ENCODE results near the gene MYOD1.
A peak's percentile ranks its signal among the peaks of the same experiment; 100 is the strongest.

The MYOD1 gene

GRCh38 chr11:17760102-17761029 is 41.0 kb downstream of the MYOD1 start:
- Histone ChIP-seq H3K27me3 (ENCODE audit: control insufficient read depth, low read length) (no peaks in the 10 kb centered on the region), H3F3A (ENCODE audit: control insufficient read depth, insufficient read depth) (no peaks in the 10 kb centered on the region), H3K9me2 (replicated peaks; ENCODE audit: control insufficient read depth, low read length) (no peaks in the 10 kb centered on the region), H3K36me3 (ENCODE audit: control insufficient read depth, low read length) (no peaks in the 10 kb centered on the region), H3K27ac (ENCODE audit: low read depth, low read length) (no peak overlapping the region), H3K4me2 (ENCODE audit: low read length) (no peak overlapping the region), H3K4me3 (ENCODE audit: low read length) (no peak overlapping the region), H3K9me3 (ENCODE audit: control insufficient read depth, insufficient read depth, low read length) (no peaks in the 10 kb centered on the region), H4K20me1 (ENCODE audit: control insufficient read depth, insufficient read depth, low read depth, low read length) (no peaks in the 10 kb centered on the region), H3K79me2 (ENCODE audit: control insufficient read depth, low read length) (no peaks in the 10 kb centered on the region), H3K4me1 (ENCODE audit: control insufficient read depth, low read length) (no peaks in the 10 kb centered on the region)
- TF ChIP-seq, protein P1, sequence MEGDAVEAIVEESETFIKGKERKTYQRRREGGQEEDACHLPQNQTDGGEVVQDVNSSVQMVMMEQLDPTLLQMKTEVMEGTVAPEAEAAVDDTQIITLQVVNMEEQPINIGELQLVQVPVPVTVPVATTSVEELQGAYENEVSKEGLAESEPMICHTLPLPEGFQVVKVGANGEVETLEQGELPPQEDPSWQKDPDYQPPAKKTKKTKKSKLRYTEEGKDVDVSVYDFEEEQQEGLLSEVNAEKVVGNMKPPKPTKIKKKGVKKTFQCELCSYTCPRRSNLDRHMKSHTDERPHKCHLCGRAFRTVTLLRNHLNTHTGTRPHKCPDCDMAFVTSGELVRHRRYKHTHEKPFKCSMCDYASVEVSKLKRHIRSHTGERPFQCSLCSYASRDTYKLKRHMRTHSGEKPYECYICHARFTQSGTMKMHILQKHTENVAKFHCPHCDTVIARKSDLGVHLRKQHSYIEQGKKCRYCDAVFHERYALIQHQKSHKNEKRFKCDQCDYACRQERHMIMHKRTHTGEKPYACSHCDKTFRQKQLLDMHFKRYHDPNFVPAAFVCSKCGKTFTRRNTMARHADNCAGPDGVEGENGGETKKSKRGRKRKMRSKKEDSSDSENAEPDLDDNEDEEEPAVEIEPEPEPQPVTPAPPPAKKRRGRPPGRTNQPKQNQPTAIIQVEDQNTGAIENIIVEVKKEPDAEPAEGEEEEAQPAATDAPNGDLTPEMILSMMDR (IDR thresholded peaks at IDR 0.05; ENCODE audit: low read depth, low read length, poor library complexity, severe bottlenecking), result peak; percentile 64
- TF ChIP-seq EZH2phosphoT487 (IDR thresholded peaks at IDR 0.05; ENCODE audit: borderline replicate concordance, low read length), result no peak

- no peaks in the 10 kb centered on the region for H3K79me2 ChIP-seq (ENCODE audit: control insufficient read depth, low read length)
- no peak overlapping the region for H3K4me3 ChIP-seq (ENCODE audit: low read length)
- no peaks in the 10 kb centered on the region for H3K27me3 ChIP-seq (ENCODE audit: control insufficient read depth, low read length)
- H3K36me3 ChIP-seq (ENCODE audit: control insufficient read depth, low read length), result no peaks in the 10 kb centered on the region
- no peaks in the 10 kb centered on the region for H4K20me1 ChIP-seq (ENCODE audit: control insufficient read depth, insufficient read depth, low read depth, low read length)
- no peaks in the 10 kb centered on the region for H3F3A ChIP-seq (ENCODE audit: control insufficient read depth, insufficient read depth)
- no peaks in the 10 kb centered on the region for H3K4me1 ChIP-seq (ENCODE audit: control insufficient read depth, low read length)
- H3K4me2 ChIP-seq (ENCODE audit: low read length), result no peak overlapping the region
- no peaks in the 10 kb centered on the region for H3K9me2 ChIP-seq (replicated peaks; ENCODE audit: control insufficient read depth, low read length)
- TF ChIP-seq, protein P1 (IDR thresholded peaks at IDR 0.05; ENCODE audit: low read depth, low read length, poor library complexity, severe bottlenecking), result no peak
- no peak for TF ChIP-seq EZH2phosphoT487 (IDR thresholded peaks at IDR 0.05; ENCODE audit: borderline replicate concordance, low read length)
- H3K9me3 ChIP-seq (ENCODE audit: control insufficient read depth, insufficient read depth, low read length), result no peaks in the 10 kb centered on the region
- no peak overlapping the region for H3K27ac ChIP-seq (ENCODE audit: low read depth, low read length)
Measured at GRCh38 chr11:17762309-17762974, 43.1 kb downstream of the MYOD1 start.

DNA sequence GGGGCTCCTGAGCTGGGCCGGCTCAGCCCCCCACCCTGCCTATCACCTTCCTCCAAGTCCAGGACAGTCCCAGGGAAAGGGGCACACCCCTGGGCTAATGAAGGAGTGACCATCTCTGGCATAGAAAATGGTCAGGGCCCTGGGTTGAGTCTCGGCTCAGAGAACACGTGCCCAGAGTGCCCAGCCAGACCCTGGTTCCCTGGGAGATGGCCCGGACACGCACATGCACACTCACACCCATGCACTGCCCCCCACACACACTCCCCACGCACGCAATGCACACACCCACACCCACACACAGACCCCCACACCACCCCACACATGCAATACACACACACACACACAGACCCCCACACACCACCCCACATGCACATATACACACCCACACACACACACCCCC is 43.9 kb downstream of the MYOD1 start:
- H3K79me2 ChIP-seq (ENCODE audit: control insufficient read depth, low read length), result no peaks in the 10 kb centered on the region
- TF ChIP-seq, protein P1 (IDR thresholded peaks at IDR 0.05; ENCODE audit: low read depth, low read length, poor library complexity, severe bottlenecking), result no peak

More for the DNA sequence above, 43.9 kb downstream of the MYOD1 start:
- no peaks in the 10 kb centered on the region for H3K27me3 ChIP-seq (ENCODE audit: control insufficient read depth, low read length)
- H3K9me3 ChIP-seq (ENCODE audit: control insufficient read depth, insufficient read depth, low read length), result no peaks in the 10 kb centered on the region
- H3K36me3 ChIP-seq (ENCODE audit: control insufficient read depth, low read length), result no peaks in the 10 kb centered on the region
- H3K27ac ChIP-seq (ENCODE audit: low read depth, low read length), result no peak overlapping the region
- no peaks in the 10 kb centered on the region for H3K9me2 ChIP-seq (replicated peaks; ENCODE audit: control insufficient read depth, low read length)
- H3K4me1 ChIP-seq (ENCODE audit: control insufficient read depth, low read length), result no peaks in the 10 kb centered on the region
- H3F3A ChIP-seq (ENCODE audit: control insufficient read depth, insufficient read depth), result no peaks in the 10 kb centered on the region
- no peak overlapping the region for H3K4me2 ChIP-seq (ENCODE audit: low read length)
- H3K4me3 ChIP-seq (ENCODE audit: low read length), result no peak overlapping the region
- H4K20me1 ChIP-seq (ENCODE audit: control insufficient read depth, insufficient read depth, low read depth, low read length), result no peaks in the 10 kb centered on the region

All from DOHH2 (cell line).